Activated CD4-positive, alpha-beta memory T cell treated with anti-CD3 and anti-CD28 coated beads for 36 hours (primary cell): Measurements from ENCODE around the gene MICB. TPM values are rescaled to one million over a fixed set of nuclear protein-coding genes. Genes with fewer than 3 reads are reported as not detected.

Experiments used
- CTCF ChIA-PET: fragments of 350-600 bp; sonication (Branson Sonifier 250); formaldehyde crosslinking; loops from one replicate; lab custom pipeline; 2021; ENCODE audit warnings: antibody characterized with exemption, inconsistent platforms; lab: Charles Lee
- POLR2A ChIA-PET: fragments of 350-600 bp; sonication (Branson Sonifier 250); formaldehyde crosslinking; loops from one replicate; lab custom pipeline; 2021; ENCODE audit warnings: antibody characterized with exemption; lab: Charles Lee
- DNase-seq: peaks from one replicate; pipeline ENCODE4 v3.0.0-alpha.2; 2020
- H3K27ac Mint-ChIP-seq: one replicate; pipeline ENCODE4 v1.8.0; 2021; ENCODE audit warnings: mixed read lengths
- H3K27me3 Mint-ChIP-seq: one replicate; pipeline ENCODE4 v1.8.0; 2021; ENCODE audit warnings: mixed read lengths
- H3K36me3 Mint-ChIP-seq: one replicate; pipeline ENCODE4 v1.8.0; 2021; ENCODE audit warnings: mixed read lengths
- H3K4me1 Mint-ChIP-seq: one replicate; pipeline ENCODE4 v1.8.0; 2021; ENCODE audit warnings: low read depth, mixed read lengths
- H3K4me3 Mint-ChIP-seq: one replicate; pipeline ENCODE4 v1.8.0; 2021; ENCODE audit warnings: mild to moderate bottlenecking, mixed read lengths
- H3K9me3 Mint-ChIP-seq: one replicate; pipeline ENCODE4 v1.8.0; 2021; ENCODE audit warnings: mixed read lengths
- intact Hi-C: fragments of 100-400 bp; cut with micrococcal nuclease; formaldehyde crosslinking; loops from one replicate; pipeline ENCODE4 v1.15.1; 2023
- total RNA-seq, 2 experiments: library from RNA; stranded (reverse); gene quantifications; one replicate each; pipeline ENCODE4 v1.2.3, GENCODE V29; 2021

The MICB gene
- total RNA-seq, 2 experiments from 2014 or later: 21.1 to 23.2 TPM

DNA sequence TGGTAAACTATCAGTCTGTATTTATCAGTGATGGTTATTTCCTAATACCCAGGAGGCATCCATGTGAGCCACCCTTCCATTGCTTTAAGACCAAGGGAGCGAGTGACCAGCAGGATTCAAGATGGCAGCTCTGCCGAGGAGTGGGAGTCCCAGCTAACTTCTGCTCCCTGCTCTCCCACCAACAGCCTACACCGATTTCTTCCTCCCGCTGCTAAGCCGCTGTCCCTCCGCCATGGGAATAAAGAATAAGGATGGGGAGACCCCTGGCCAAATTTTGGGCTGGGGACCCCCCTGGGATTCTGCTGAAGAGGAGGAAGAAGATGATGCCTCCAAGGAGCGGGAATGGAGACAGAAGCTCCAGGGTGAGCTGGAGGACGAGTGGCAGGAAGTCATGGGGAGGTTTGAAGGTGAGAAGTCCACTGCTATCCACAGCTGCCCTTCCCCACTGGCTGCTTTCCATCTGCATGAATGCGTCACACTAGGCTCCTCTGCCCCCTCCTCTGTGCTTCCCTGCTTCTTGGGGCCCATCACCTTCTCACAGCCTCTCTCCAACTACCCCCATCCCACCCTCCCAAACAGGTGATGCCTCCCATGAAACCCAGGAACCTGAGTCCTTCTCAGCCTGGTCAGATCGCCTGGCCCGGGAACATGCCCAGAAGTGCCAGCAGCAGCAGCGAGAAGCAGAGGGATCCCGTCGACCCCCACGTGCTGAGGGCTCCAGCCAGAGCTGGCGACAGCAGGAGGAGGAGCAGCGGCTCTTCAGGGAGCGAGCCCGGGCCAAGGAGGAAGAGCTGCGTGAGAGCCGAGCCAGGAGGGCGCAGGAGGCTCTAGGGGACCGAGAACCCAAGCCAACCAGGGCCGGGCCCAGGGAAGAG is 59.7 kb downstream of the MICB start:
- Mint-ChIP-seq H3K4me3 (no peak overlapping the region), H3K27ac (peak overlapping the region; percentile 86), H3K4me1 (peaks cover 75% of the 10 kb centered on the region), H3K9me3 (no peaks in the 10 kb centered on the region), H3K36me3 (peaks cover 23% of the 10 kb centered on the region), H3K27me3 (no peaks in the 10 kb centered on the region)
- ChIA-PET CTCF (interaction anchor here (0.9 to 29.2 kb wide), 3 partner anchors 9 to 29 kb away, joined by 3 to 1658 read pairs (median 29); partner anchors contain the start of genes LST1, LTA, LTB and NCR3), POLR2A (interaction anchor here (0.6 to 10.3 kb wide), 4 partner anchors 12 to 277 kb away, joined by 3 to 224 read pairs (median 29); partner anchors contain the start of genes LTB, NCR3 and TNF)
- intact Hi-C loops: loop anchor here (2.0 kb wide), 1 partner anchor 17 kb away; the partner anchor contains the start of gene TNF
- DNase-seq: no peak

DNA sequence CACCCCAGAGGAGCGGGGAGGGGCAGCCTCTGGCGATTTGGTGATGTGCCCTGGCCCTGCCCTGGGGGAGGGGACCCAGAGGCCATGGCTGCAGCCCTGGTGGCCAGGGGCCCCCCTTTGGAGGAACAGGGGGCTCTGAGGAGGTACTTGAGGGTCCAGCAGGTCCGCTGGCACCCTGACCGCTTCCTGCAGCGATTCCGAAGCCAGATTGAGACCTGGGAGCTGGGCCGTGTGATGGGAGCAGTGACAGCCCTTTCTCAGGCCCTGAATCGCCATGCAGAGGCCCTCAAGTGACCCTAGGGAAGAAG is 60.3 kb downstream of the MICB start:
- H3K4me3 Mint-ChIP-seq: peak overlapping the region; percentile 59
- peaks cover 78% of the 10 kb centered on the region for H3K4me1 Mint-ChIP-seq
- intact Hi-C loops: loop anchor here (2.0 kb wide), 1 partner anchor 17 kb away; the partner anchor contains the start of gene TNF
- no peaks in the 10 kb centered on the region for H3K27me3 Mint-ChIP-seq
- H3K9me3 Mint-ChIP-seq: no peaks in the 10 kb centered on the region
- H3K36me3 Mint-ChIP-seq: peaks cover 22% of the 10 kb centered on the region
- CTCF ChIA-PET: interaction anchor here (2.1 to 29.2 kb wide), 3 partner anchors 10 to 28 kb away, joined by 10 to 1658 read pairs (median 29); partner anchors contain the start of genes LST1, LTA, LTB and NCR3
- POLR2A ChIA-PET: interaction anchor here (0.6 to 10.3 kb wide), 5 partner anchors 11 to 277 kb away, joined by 3 to 224 read pairs (median 4); partner anchors contain the start of genes BAG6, LTB and TNF
- peak overlapping the region; percentile 86 for H3K27ac Mint-ChIP-seq
- DNase-seq: no peak

- Mint-ChIP-seq H3K4me3 (peak overlapping the region; percentile 59), H3K9me3 (no peaks in the 10 kb centered on the region), H3K27ac (peak overlapping the region; percentile 86), H3K27me3 (no peaks in the 10 kb centered on the region), H3K36me3 (peaks cover 23% of the 10 kb centered on the region), H3K4me1 (peaks cover 83% of the 10 kb centered on the region)
- ChIA-PET CTCF (interaction anchor here (1.5 to 29.2 kb wide), 4 partner anchors 9 to 28 kb away, joined by 3 to 1658 read pairs (median 20); partner anchors contain the start of genes LST1, LTA, LTB and NCR3), POLR2A (interaction anchor here (0.6 to 10.3 kb wide), 7 partner anchors 10 to 276 kb away, joined by 3 to 224 read pairs (median 4); partner anchors contain the start of genes BAG6, LST1, LTB and TNF)
- intact Hi-C loops: loop anchor here (2.0 kb wide), 1 partner anchor 16 kb away; the partner anchor contains the start of gene TNF
- DNase-seq: peak; percentile 84
Observed at GRCh38 chr6:31558631-31559500, 60.9 kb downstream of the MICB start.

DNA sequence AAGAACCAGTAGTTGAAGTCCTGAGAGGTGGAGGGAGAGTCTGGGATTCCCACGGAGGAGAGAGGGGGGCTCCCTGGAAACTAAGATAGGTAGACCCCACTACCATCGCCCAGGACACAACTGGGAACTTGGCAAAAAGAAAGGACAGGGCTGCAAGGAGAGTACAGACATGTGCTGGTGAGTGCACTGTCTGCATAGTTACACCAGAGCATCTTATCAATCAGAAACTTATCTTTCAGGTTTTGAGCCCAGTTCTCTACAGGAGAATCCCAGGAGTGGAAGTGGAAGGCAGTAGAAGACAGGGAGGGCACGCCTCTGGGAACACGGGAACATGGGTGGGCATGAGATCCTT is 61.6 kb downstream of the MICB start:
- Mint-ChIP-seq H3K36me3 (peaks cover 25% of the 10 kb centered on the region), H3K4me3 (peak overlapping the region; percentile 59), H3K27ac (peak overlapping the region; percentile 86), H3K4me1 (peaks cover 79% of the 10 kb centered on the region), H3K27me3 (no peaks in the 10 kb centered on the region), H3K9me3 (no peaks in the 10 kb centered on the region)
- ChIA-PET CTCF (interaction anchor here (1.5 to 29.2 kb wide), 5 partner anchors 8 to 27 kb away, joined by 3 to 1658 read pairs (median 14); partner anchors contain the start of genes LST1, LTA, LTB and NCR3), POLR2A (interaction anchor here (1.2 to 10.3 kb wide), 6 partner anchors 10 to 93 kb away, joined by 3 to 224 read pairs (median 6); partner anchors contain the start of genes BAG6, LST1, LTB and TNF)
- DNase-seq: no peak
- intact Hi-C loops: loop anchor here (2.0 kb wide), 1 partner anchor 15 kb away; the partner anchor contains the start of gene TNF

DNA sequence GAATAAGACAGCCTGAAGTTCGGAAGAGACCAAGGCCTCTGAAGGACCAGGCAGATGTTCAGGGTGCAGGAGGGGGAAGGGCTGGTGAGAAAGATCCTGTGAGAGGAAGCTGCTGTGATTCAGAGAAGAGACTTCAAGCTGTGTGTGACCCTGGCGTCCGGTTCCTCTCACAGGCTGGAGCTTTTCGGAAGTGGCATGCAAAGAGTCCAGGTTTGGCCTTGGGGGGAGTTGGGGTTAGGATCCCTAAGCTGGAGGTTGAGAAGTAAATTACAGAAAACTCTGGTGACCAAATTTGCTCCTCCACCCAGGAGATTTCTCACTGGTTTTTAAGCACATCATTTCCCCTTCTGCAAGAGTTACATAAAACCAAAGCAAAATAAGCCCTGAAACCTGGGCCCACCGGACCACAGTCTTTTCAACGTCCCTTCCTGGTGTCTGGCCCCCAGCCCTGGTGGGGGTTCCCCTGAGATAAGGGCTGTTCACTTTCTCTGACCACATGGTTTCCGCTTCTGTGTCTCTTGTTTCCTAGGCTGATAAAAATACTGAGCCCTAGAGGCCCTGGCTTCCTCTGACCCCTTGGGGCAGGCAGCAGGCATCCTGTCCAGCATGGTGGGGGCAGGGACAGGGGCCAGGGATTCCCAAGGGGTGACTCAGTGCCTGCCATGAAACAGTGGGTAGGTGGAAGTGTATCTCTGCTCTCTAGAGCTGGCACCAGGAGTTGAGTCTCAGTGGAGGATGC is 62.2 kb downstream of the MICB start:
- no peaks in the 10 kb centered on the region for H3K27me3 Mint-ChIP-seq
- H3K36me3 Mint-ChIP-seq: peaks cover 26% of the 10 kb centered on the region
- ChIA-PET POLR2A (interaction anchor here (1.4 to 10.3 kb wide), 4 partner anchors 9 to 29 kb away, joined by 3 to 224 read pairs (median 32); partner anchors contain the start of genes LST1, LTB and TNF), CTCF (interaction anchor here (1.5 to 29.2 kb wide), 5 partner anchors 8 to 27 kb away, joined by 3 to 1658 read pairs (median 14); partner anchors contain the start of genes LST1, LTA, LTB and NCR3)
- intact Hi-C loops: loop anchor here (1.0 to 10.0 kb wide), 4 partner anchors 8 to 745 kb away; partner anchors contain the start of gene TNF
- peak overlapping the region; percentile 86 for H3K27ac Mint-ChIP-seq
- H3K9me3 Mint-ChIP-seq: no peaks in the 10 kb centered on the region
- DNase-seq: peak; percentile 81
- peaks cover 80% of the 10 kb centered on the region for H3K4me1 Mint-ChIP-seq
- peak overlapping the region; percentile 59 for H3K4me3 Mint-ChIP-seq

GRCh38 chr6:31560697-31561058 is 62.7 kb downstream of the MICB start:
- peak overlapping the region; percentile 59 for H3K4me3 Mint-ChIP-seq
- CTCF ChIA-PET: interaction anchor here (1.5 to 29.2 kb wide), 4 partner anchors 9 to 26 kb away, joined by 3 to 1658 read pairs (median 22); partner anchors contain the start of genes LST1, LTA, LTB and NCR3
- peaks cover 86% of the 10 kb centered on the region for H3K4me1 Mint-ChIP-seq
- intact Hi-C loops: loop anchor here (1.0 to 10.0 kb wide), 3 partner anchors 8 to 746 kb away; no protein-coding TSS in a partner anchor
- no peak for DNase-seq
- H3K27me3 Mint-ChIP-seq: no peaks in the 10 kb centered on the region
- POLR2A ChIA-PET: interaction anchor here (3.7 to 10.3 kb wide), 2 partner anchors 9 to 17 kb away, joined by 55 to 224 read pairs; partner anchors contain the start of genes LTB and TNF
- peak overlapping the region; percentile 86 for H3K27ac Mint-ChIP-seq
- peaks cover 26% of the 10 kb centered on the region for H3K36me3 Mint-ChIP-seq
- no peaks in the 10 kb centered on the region for H3K9me3 Mint-ChIP-seq

Other genes with a start within 250 kb of the MICB start
- 100 to 1,000 TPM; 976 to 983 TPM for gene HLA-C, start 226.1 kb upstream of the MICB start, total RNA-seq
- gene HLA-B, start 141.0 kb upstream of the MICB start, total RNA-seq: 1,000 to 10,000 TPM; 3,016 to 3,060 TPM
- gene MICA, start 94.5 kb upstream of the MICB start, total RNA-seq: 1 to 10 TPM; 7.1 to 8.6 TPM
- gene MCCD1, start 30.8 kb downstream of the MICB start, total RNA-seq: not detected
- gene DDX39B, start 43.9 kb downstream of the MICB start, total RNA-seq: 100 to 1,000 TPM; 538 to 547 TPM
- 1 to 10 TPM; 1.4 to 1.6 TPM for gene ATP6V1G2, start 48.5 kb downstream of the MICB start, total RNA-seq
- gene NFKBIL1, start 49.5 kb downstream of the MICB start, total RNA-seq: 10 to 100 TPM; 18.5 to 21.5 TPM
- 100 to 1,000 TPM; 696 to 733 TPM for gene LTA, start 74.1 kb downstream of the MICB start, total RNA-seq
- 100 to 1,000 TPM; 165 to 167 TPM for gene TNF, start 77.4 kb downstream of the MICB start, total RNA-seq
- 100 to 1,000 TPM; 161 to 164 TPM for gene LTB, start 84.3 kb downstream of the MICB start, total RNA-seq
- gene LST1, start 88.1 kb downstream of the MICB start, total RNA-seq: 10 to 100 TPM; 15.7 to 16.9 TPM
- gene NCR3, start 94.9 kb downstream of the MICB start, total RNA-seq: 10 to 100 TPM; 11.7 to 12.2 TPM
- 10 to 100 TPM; 26.1 to 29.0 TPM for gene AIF1, start 117.1 kb downstream of the MICB start, total RNA-seq
- 100 to 1,000 TPM; 246 to 257 TPM for gene PRRC2A, start 122.6 kb downstream of the MICB start, total RNA-seq
- gene BAG6, start 154.5 kb downstream of the MICB start, total RNA-seq: 100 to 1,000 TPM; 351 to 354 TPM
- 1 to 10 TPM; 2.9 to 3.1 TPM for gene APOM, start 157.7 kb downstream of the MICB start, total RNA-seq
- 10 to 100 TPM; 15.8 to 16.9 TPM for gene C6orf47, start 162.6 kb downstream of the MICB start, total RNA-seq
- 10 to 100 TPM; 31.6 to 32.3 TPM for gene GPANK1, start 166.9 kb downstream of the MICB start, total RNA-seq
- gene CSNK2B, start 167.9 kb downstream of the MICB start, total RNA-seq: 100 to 1,000 TPM; 227 to 234 TPM
- 10 to 100 TPM in 1 of 2 experiments, 1 to 10 TPM in 1; 9.2 to 11.6 TPM for gene LY6G5B, start 171.8 kb downstream of the MICB start, total RNA-seq
- gene LY6G5C, start 182.9 kb downstream of the MICB start, total RNA-seq: 1 to 10 TPM; 1.4 to 1.8 TPM
- gene ABHD16A, start 205.2 kb downstream of the MICB start, total RNA-seq: 10 to 100 TPM; 29.1 to 29.6 TPM
- gene LY6G6F, start 208.7 kb downstream of the MICB start, total RNA-seq: not detected
- gene LY6G6D, start 217.2 kb downstream of the MICB start, total RNA-seq: not detected
- gene LY6G6C, start 223.6 kb downstream of the MICB start, total RNA-seq: not detected
- not detected for gene MPIG6B, start 225.2 kb downstream of the MICB start, total RNA-seq
- gene DDAH2, start 231.2 kb downstream of the MICB start, total RNA-seq: 1 to 10 TPM; 6.2 to 6.6 TPM
- 100 to 1,000 TPM; 430 to 442 TPM for gene CLIC1, start 238.4 kb downstream of the MICB start, total RNA-seq
- gene MSH5, start 241.9 kb downstream of the MICB start, total RNA-seq: 10 to 100 TPM; 80.9 to 83.8 TPM